ENCODE measurements around the gene AADACL4. TPM values are rescaled to one million over a fixed set of nuclear protein-coding genes. Genes with fewer than 3 reads are reported as not detected.

Gene AADACL4
- total and polyA plus RNA-seq, 9 of the 15 experiments (the other 6 are each of a cell fraction or from before 2014, with no cell fraction given): not detected

GRCh38 chr1:12619792-12620487 is 23.9 kb upstream of the AADACL4 start:
- H3K4me2 ChIP-seq (ENCODE audit: insufficient read depth, low read length): peak overlapping the region; percentile 97
- H3K36me3 ChIP-seq (ENCODE audit: control insufficient read depth, insufficient read depth, low read length): peaks cover 5% of the 10 kb centered on the region; the same call in 1 of the 3 replicates
- ChIA-PET POLR2A (interaction anchor here (0.6 to 3.4 kb wide), 13 partner anchors 10 to 580 kb away, joined by 3 to 14 read pairs (median 5); no protein-coding TSS in a partner anchor), CTCF (ENCODE audit: low intra/inter-chr PET ratio) (interaction anchor here (0.6 to 3.4 kb wide), 9 partner anchors 16 to 347 kb away, joined by 3 to 30 read pairs (median 3); no protein-coding TSS in a partner anchor)
- no TSS peak for BruUV-seq (replicated peaks)
- H3K9me1 ChIP-seq (ENCODE audit: control insufficient read depth, insufficient read depth, low read length): no peaks in the 10 kb centered on the region
- DNase-seq (ENCODE audit: extremely low read depth in 1 of 4, low spot score in 3 of 4): peak; percentile 83 to 92 (median 84)
- H3K9ac ChIP-seq (ENCODE audit: insufficient read depth in 1 of 2, low read depth in 2 of 2, low read length in 2 of 2): peak overlapping the region; percentile 94 to 97
- peak overlapping the region; percentile 58 for H2AFZ ChIP-seq (ENCODE audit: low read depth, low read length)
- no peaks in the 10 kb centered on the region for H3K27me3 ChIP-seq (ENCODE audit: control insufficient read depth in 2 of 2, insufficient read depth in 2 of 2, low read length in 2 of 2)
- H3K79me2 ChIP-seq (ENCODE audit: control insufficient read depth, insufficient read depth, low read length): peaks cover 56% of the 10 kb centered on the region
- in situ Hi-C loops (cut with MboI): loop anchor here (5.0 to 25.0 kb wide), 2 partner anchors 213 to 308 kb away; no protein-coding TSS in a partner anchor
- 0 out of 2 replicates have a peak, but pooled peaks cover 2% of the 10 kb centered on the region for H3K9me3 ChIP-seq (replicated peaks; ENCODE audit: control insufficient read depth, insufficient read depth, low read depth, low read length)
- intact Hi-C loops (cut with micrococcal nuclease): loop anchor here (1.0 to 5.0 kb wide), 7 partner anchors 19 to 306 kb away; no protein-coding TSS in a partner anchor
- peak overlapping the region; percentile 94 for H3K27ac ChIP-seq (ENCODE audit: extremely low read depth, low read depth, low read length)
- peaks cover 19 to 40% of the 10 kb centered on the region in 2 experiments for H3K4me1 ChIP-seq (replicated peaks in 1 of 2; ENCODE audit: control insufficient read depth in 2 of 2, insufficient read depth in 2 of 2, low read length in 2 of 2)
- peak overlapping the region; percentile 71 for H3K4me3 ChIP-seq
- no peaks in the 10 kb centered on the region for H4K20me1 ChIP-seq (replicated peaks; ENCODE audit: control insufficient read depth, insufficient read depth, low read length)
- peak; percentile 67 for ATAC-seq
- FAIRE-seq: no peak
- 25% methylated on average over 23 of the region's 23 CpGs for WGBS (ENCODE audit: insufficient coverage, low coverage, missing lambda C conversion rate)
- TF ChIP-seq ZNF282 (CRISPR knock-in tag; IDR thresholded peaks at IDR 0.05) (no peak), IRF9 (tag; IDR thresholded peaks at IDR 0.05) (no peak), MLLT1 (IDR thresholded peaks at IDR 0.05) (no peak), HOXB6 (CRISPR knock-in tag; IDR thresholded peaks at IDR 0.05; ENCODE audit: borderline replicate concordance) (no peak), POLR2H (tag; IDR thresholded peaks at IDR 0.05; ENCODE audit: low read depth) (no peak), NUFIP1 (IDR thresholded peaks at IDR 0.05; ENCODE audit: partially characterized antibody) (no peak), RAD51 (IDR thresholded peaks at IDR 0.05; ENCODE audit: borderline replicate concordance, low read depth) (no peak), FOSL1 (tag; conservative IDR thresholded peaks at IDR 0.05) (no peak), DPF2 (IDR thresholded peaks at IDR 0.05) (no peak), ZNF79 (CRISPR knock-in tag; IDR thresholded peaks at IDR 0.05; ENCODE audit: low read depth) (no peak), NFXL1 (CRISPR knock-in tag; IDR thresholded peaks at IDR 0.05) (no peak), ILF3 (IDR thresholded peaks at IDR 0.05; ENCODE audit: borderline replicate concordance) (no peak), ZNF232 (CRISPR knock-in tag; IDR thresholded peaks at IDR 0.05) (no peak), CC2D1A (IDR thresholded peaks at IDR 0.05) (peak; percentile 92), TFAM (CRISPR knock-in tag; conservative IDR thresholded peaks at IDR 0.05) (no peak)
- TF ChIP-seq, protein P1, sequence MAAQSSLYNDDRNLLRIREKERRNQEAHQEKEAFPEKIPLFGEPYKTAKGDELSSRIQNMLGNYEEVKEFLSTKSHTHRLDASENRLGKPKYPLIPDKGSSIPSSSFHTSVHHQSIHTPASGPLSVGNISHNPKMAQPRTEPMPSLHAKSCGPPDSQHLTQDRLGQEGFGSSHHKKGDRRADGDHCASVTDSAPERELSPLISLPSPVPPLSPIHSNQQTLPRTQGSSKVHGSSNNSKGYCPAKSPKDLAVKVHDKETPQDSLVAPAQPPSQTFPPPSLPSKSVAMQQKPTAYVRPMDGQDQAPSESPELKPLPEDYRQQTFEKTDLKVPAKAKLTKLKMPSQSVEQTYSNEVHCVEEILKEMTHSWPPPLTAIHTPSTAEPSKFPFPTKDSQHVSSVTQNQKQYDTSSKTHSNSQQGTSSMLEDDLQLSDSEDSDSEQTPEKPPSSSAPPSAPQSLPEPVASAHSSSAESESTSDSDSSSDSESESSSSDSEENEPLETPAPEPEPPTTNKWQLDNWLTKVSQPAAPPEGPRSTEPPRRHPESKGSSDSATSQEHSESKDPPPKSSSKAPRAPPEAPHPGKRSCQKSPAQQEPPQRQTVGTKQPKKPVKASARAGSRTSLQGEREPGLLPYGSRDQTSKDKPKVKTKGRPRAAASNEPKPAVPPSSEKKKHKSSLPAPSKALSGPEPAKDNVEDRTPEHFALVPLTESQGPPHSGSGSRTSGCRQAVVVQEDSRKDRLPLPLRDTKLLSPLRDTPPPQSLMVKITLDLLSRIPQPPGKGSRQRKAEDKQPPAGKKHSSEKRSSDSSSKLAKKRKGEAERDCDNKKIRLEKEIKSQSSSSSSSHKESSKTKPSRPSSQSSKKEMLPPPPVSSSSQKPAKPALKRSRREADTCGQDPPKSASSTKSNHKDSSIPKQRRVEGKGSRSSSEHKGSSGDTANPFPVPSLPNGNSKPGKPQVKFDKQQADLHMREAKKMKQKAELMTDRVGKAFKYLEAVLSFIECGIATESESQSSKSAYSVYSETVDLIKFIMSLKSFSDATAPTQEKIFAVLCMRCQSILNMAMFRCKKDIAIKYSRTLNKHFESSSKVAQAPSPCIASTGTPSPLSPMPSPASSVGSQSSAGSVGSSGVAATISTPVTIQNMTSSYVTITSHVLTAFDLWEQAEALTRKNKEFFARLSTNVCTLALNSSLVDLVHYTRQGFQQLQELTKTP (IDR thresholded peaks at IDR 0.05; ENCODE audit: low read depth in 1 of 2, partially characterized antibody in 2 of 2): peak in 1 of 2 experiments; percentile 24

Data from K562 (cell line).